ENCODE results near the gene EREG. TPM values are rescaled to one million over a fixed set of nuclear protein-coding genes. Genes with fewer than 3 reads are reported as not detected.

EREG gene
- total and polyA plus RNA-seq, 9 of the 15 experiments (the other 6 are each of a cell fraction or from before 2014, with no cell fraction given): 0.97 to 7.3 (median 2.5) TPM

- Histone ChIP-seq H3K36me3 (ENCODE audit: control insufficient read depth, insufficient read depth, low read length) (peaks cover 41% of the 10 kb centered on the region), H3K27me3 (ENCODE audit: control insufficient read depth in 2 of 2, insufficient read depth in 2 of 2, low read length in 2 of 2) (no peaks in the 10 kb centered on the region), H3K9me1 (ENCODE audit: control insufficient read depth, insufficient read depth, low read length) (no peaks in the 10 kb centered on the region), H3K27ac (ENCODE audit: extremely low read depth, low read depth, low read length) (no peak overlapping the region), H4K20me1 (replicated peaks; ENCODE audit: control insufficient read depth, insufficient read depth, low read length) (no peaks in the 10 kb centered on the region), H3K4me2 (ENCODE audit: insufficient read depth, low read length) (no peak overlapping the region), H3K79me2 (ENCODE audit: control insufficient read depth, insufficient read depth, low read length) (no peaks in the 10 kb centered on the region), H3K4me1 (replicated peaks in 1 of 2; ENCODE audit: control insufficient read depth in 2 of 2, insufficient read depth in 2 of 2, low read length in 2 of 2) (no peaks in the 10 kb centered on the region), H3K9me3 (replicated peaks; ENCODE audit: control insufficient read depth, insufficient read depth, low read depth, low read length) (no peaks in the 10 kb centered on the region), H2AFZ (ENCODE audit: low read depth, low read length) (no peak overlapping the region), H3K4me3 (no peak overlapping the region), H3K9ac (ENCODE audit: insufficient read depth in 1 of 2, low read depth in 2 of 2, low read length in 2 of 2) (no peak overlapping the region)
- POLR2A ChIA-PET: no interaction called here
- intact Hi-C loops (cut with micrococcal nuclease) (no loop called here), in situ Hi-C loops (cut with MboI) (no loop called here)
- no peak for DNase-seq (ENCODE audit: extremely low read depth in 1 of 4, low spot score in 3 of 4)
- TF ChIP-seq POLR2AphosphoS5 (IDR thresholded peaks at IDR 0.05; ENCODE audit: control insufficient read depth, insufficient read depth, low read depth, low read length) (peak; percentile 63; the same call in 1 of the 2 replicates), CCNT2 (IDR thresholded peaks at IDR 0.05; ENCODE audit: borderline replicate concordance, extremely low read depth, insufficient read length, low read depth, low read length) (no peak)
- BruUV-seq (replicated peaks): no TSS peak
- 54% methylated on average over 4 of the region's 4 CpGs for WGBS (ENCODE audit: insufficient coverage, low coverage, missing lambda C conversion rate)
- no peak for ATAC-seq
- CTCF ChIA-PET (ENCODE audit: low intra/inter-chr PET ratio): no interaction called here
- no peak for FAIRE-seq
These were observed 21.2 kb downstream of the EREG start for GRCh38 chr4:74386159-74386558.

GRCh38 chr4:74387790-74388189, 22.8 kb downstream of the EREG start:
- CTCF ChIA-PET (ENCODE audit: low intra/inter-chr PET ratio): no interaction called here
- Histone ChIP-seq H3K9me3 (replicated peaks; ENCODE audit: control insufficient read depth, insufficient read depth, low read depth, low read length) (no peaks in the 10 kb centered on the region), H3K27me3 (ENCODE audit: control insufficient read depth in 2 of 2, insufficient read depth in 2 of 2, low read length in 2 of 2) (no peaks in the 10 kb centered on the region), H3K79me2 (ENCODE audit: control insufficient read depth, insufficient read depth, low read length) (no peaks in the 10 kb centered on the region), H3K36me3 (ENCODE audit: control insufficient read depth, insufficient read depth, low read length) (peaks cover 30% of the 10 kb centered on the region), H3K4me2 (ENCODE audit: insufficient read depth, low read length) (no peak overlapping the region), H3K27ac (ENCODE audit: extremely low read depth, low read depth, low read length) (no peak overlapping the region), H4K20me1 (replicated peaks; ENCODE audit: control insufficient read depth, insufficient read depth, low read length) (no peaks in the 10 kb centered on the region), H3K9me1 (ENCODE audit: control insufficient read depth, insufficient read depth, low read length) (no peaks in the 10 kb centered on the region), H2AFZ (ENCODE audit: low read depth, low read length) (no peak overlapping the region), H3K4me3 (no peak overlapping the region), H3K9ac (ENCODE audit: insufficient read depth in 1 of 2, low read depth in 2 of 2, low read length in 2 of 2) (no peak overlapping the region), H3K4me1 (replicated peaks in 1 of 2; ENCODE audit: control insufficient read depth in 2 of 2, insufficient read depth in 2 of 2, low read length in 2 of 2) (0 out of 5 replicates have a peak, but pooled peaks cover 0 to 6% of the 10 kb centered on the region in 2 experiments)
- POLR2A ChIA-PET: no interaction called here
- WGBS (ENCODE audit: insufficient coverage, low coverage, missing lambda C conversion rate): 97% methylated on average over 2 of the region's 2 CpGs
- in situ Hi-C loops (cut with MboI): no loop called here
- FAIRE-seq (no peak), ATAC-seq (no peak), DNase-seq (ENCODE audit: extremely low read depth in 1 of 4, low spot score in 3 of 4) (no peak)
- BruUV-seq (replicated peaks): no TSS peak
- intact Hi-C loops (cut with micrococcal nuclease): no loop called here
- TF ChIP-seq FOXO4 (CRISPR knock-in tag; IDR thresholded peaks at IDR 0.05): no peak
- no peak for TF ChIP-seq HMG20A (CRISPR knock-in tag; conservative IDR thresholded peaks at IDR 0.05)
- 0 out of 2 replicates have a peak, but pooled peaks have one; percentile 16 for TF ChIP-seq POLR2G (IDR thresholded peaks at IDR 0.05; ENCODE audit: low read depth, low read length)
- peak; percentile 7; the same call in 1 of the 2 replicates for TF ChIP-seq HMBOX1 (IDR thresholded peaks at IDR 0.05)
- TF ChIP-seq ARID1B (IDR thresholded peaks at IDR 0.05): no peak

Measured in K562 (cell line).